ENCODE measurements around the gene FARS2.

FARS2 gene

GRCh38 chr6:5260661-5261544, at the start of gene FARS2, which contains the start of gene LYRM4:
Gene FARS2, plus strand, starts transcription at chr6:5261513.
Gene LYRM4, minus strand, starts transcription at chr6:5260950. Its CDS starts 217 bp downstream, at chr6:5260733.
- DNase-seq (ENCODE audit: low read depth in 1 of 2, low spot score in 1 of 2), result peak; percentile 83 to 96

GRCh38 chr6:5213836-5214235, 47.5 kb upstream of the FARS2 start:
- no peak for DNase-seq (ENCODE audit: low read depth in 1 of 2, low spot score in 1 of 2)

DNA sequence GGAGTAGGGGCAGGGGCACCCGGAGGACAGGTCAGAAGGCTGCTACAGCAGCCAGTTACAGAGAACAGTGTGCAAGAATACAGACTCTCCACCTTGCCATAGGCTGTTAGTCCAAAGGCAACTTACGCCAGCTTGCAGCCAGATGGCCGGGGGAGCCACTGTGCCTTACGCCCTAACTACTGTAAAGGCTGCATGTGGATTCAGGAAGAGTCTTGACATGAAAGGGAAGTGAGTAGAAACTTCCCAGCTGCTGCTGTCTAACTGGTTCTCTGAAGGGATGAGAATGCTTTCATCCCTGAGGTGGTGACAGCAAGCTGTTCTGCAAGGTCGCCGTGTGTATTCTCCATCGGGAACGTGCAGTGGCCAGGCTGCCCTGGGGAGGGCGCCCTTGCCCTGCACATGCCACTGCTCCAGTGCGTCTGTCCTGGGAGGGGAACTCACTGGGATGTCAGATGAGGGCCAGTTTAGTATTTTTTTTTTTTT, 46.7 kb upstream of the FARS2 start:
- DNase-seq (ENCODE audit: low read depth in 1 of 2, low spot score in 1 of 2), result no peak

DNA sequence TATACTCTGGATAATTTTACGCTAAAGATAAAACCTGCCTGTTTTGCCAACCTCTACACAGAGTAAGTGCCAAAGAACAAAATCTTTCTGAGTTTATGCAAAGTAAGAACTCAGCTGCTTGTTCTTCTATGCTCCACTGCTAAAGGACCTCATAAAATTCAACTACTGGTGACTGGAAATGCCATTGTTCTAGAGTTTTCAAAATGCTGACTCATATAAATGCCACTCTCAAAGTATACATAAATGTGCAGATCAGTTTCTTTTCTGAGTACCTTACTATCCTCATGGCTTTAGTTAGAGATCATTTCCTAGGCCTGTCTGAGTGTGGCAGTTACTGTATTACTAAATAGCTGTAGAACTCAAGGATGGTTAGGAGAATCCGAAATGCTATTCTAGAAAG, 46.2 kb upstream of the FARS2 start:
- DNase-seq (ENCODE audit: low read depth in 1 of 2, low spot score in 1 of 2), result no peak

- no peak for DNase-seq (ENCODE audit: low read depth in 1 of 2, low spot score in 1 of 2)
Measured at GRCh38 chr6:5215799-5216198, 45.5 kb upstream of the FARS2 start.

GRCh38 chr6:5217356-5217755, 44.0 kb upstream of the FARS2 start:
- no peak for DNase-seq (ENCODE audit: low read depth in 1 of 2, low spot score in 1 of 2)

DNA sequence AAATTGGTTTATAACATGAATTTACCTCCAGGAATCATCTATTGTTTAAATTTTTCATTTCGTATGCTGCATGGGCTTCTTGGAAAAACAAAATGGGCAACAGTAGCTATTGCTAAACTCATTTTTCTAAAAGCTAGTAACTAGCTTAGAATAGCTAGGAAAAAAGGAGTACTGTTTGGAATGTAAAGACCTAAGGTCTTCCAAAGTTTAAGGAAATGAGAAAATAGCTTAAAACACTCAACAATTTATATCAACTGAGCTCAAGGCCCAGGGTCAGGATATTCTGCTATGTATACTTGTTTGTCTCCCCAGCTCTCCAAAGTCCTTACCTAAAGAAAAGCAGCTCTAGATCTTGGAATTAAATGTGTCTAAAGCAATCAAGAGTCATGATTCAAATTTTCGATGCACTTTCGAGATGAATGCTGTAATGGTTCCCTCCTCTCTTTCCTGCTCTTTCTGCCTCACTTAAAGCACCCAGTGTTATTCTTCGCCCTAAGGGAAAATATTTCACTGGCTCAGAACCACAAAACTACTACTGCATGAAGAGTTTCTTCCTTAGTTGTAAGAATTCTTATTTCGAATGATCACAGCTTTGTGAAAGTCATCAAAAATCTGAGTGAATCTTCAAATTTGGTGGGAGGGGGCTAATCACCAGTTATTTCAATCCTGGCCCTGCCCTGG, 42.2 kb upstream of the FARS2 start:
- no peak for DNase-seq (ENCODE audit: low read depth in 1 of 2, low spot score in 1 of 2)

GRCh38 chr6:5220443-5220842, 40.9 kb upstream of the FARS2 start:
- DNase-seq (ENCODE audit: low read depth in 1 of 2, low spot score in 1 of 2), result no peak

- no peak for DNase-seq (ENCODE audit: low read depth in 1 of 2, low spot score in 1 of 2)
Measured at GRCh38 chr6:5223309-5223708, 38.0 kb upstream of the FARS2 start.

GRCh38 chr6:5229356-5229755, 32.0 kb upstream of the FARS2 start:
- DNase-seq (ENCODE audit: low read depth in 1 of 2, low spot score in 1 of 2), result no peak

- DNase-seq (ENCODE audit: low read depth in 1 of 2, low spot score in 1 of 2), result no peak
Measured at GRCh38 chr6:5230081-5230480, 31.2 kb upstream of the FARS2 start.

GRCh38 chr6:5231289-5231688, 30.0 kb upstream of the FARS2 start:
- DNase-seq (ENCODE audit: low read depth in 1 of 2, low spot score in 1 of 2), result no peak

DNA sequence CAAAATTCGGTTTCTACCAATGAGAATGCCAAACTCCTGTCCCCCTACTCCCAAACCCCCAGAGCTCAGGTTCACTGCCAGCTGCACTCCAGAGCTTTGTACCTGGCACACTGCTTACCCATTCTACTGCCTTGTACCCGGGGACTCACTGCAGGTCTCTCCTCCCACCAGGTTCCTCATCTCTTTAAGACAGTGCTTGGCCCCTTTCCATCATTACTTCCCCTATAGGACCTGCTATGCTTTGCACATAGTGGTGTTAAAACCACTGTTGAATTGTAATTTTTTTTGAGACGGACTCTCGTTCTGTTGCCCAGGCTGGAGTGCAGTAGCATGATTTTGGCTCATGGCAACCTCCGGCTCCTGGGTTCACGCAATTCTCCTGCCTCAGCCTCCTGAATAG, 26.4 kb upstream of the FARS2 start:
- DNase-seq (ENCODE audit: low read depth in 1 of 2, low spot score in 1 of 2), result no peak

- no peak for DNase-seq (ENCODE audit: low read depth in 1 of 2, low spot score in 1 of 2)
Measured at GRCh38 chr6:5235830-5236229, 25.5 kb upstream of the FARS2 start.

- no peak for DNase-seq (ENCODE audit: low read depth in 1 of 2, low spot score in 1 of 2)
Measured at GRCh38 chr6:5237805-5238204, 23.5 kb upstream of the FARS2 start.

GRCh38 chr6:5238336-5238735, 23.0 kb upstream of the FARS2 start:
- no peak for DNase-seq (ENCODE audit: low read depth in 1 of 2, low spot score in 1 of 2)

DNA sequence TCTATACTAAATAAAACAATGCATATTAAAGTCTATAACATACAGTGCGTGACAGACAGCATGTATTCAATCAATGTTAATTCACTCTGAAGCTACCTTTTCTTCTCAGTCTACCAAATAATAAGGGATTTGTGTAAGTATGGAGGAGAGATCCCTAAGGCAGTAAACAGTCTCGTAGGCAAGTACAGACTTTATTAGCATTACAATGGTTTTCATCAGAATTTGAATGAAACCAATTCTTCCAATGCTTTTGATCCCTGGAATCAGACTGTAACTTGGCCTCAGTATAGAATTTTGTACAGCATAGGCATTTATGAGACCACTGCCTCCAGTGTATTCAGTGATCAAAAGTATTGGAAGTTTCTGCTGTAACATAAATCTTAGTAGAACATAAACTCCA, 20.1 kb upstream of the FARS2 start:
- no peak for DNase-seq (ENCODE audit: low read depth in 1 of 2, low spot score in 1 of 2)

- no peak for DNase-seq (ENCODE audit: low read depth in 1 of 2, low spot score in 1 of 2)
Measured at GRCh38 chr6:5243069-5243468, 18.2 kb upstream of the FARS2 start.

DNA sequence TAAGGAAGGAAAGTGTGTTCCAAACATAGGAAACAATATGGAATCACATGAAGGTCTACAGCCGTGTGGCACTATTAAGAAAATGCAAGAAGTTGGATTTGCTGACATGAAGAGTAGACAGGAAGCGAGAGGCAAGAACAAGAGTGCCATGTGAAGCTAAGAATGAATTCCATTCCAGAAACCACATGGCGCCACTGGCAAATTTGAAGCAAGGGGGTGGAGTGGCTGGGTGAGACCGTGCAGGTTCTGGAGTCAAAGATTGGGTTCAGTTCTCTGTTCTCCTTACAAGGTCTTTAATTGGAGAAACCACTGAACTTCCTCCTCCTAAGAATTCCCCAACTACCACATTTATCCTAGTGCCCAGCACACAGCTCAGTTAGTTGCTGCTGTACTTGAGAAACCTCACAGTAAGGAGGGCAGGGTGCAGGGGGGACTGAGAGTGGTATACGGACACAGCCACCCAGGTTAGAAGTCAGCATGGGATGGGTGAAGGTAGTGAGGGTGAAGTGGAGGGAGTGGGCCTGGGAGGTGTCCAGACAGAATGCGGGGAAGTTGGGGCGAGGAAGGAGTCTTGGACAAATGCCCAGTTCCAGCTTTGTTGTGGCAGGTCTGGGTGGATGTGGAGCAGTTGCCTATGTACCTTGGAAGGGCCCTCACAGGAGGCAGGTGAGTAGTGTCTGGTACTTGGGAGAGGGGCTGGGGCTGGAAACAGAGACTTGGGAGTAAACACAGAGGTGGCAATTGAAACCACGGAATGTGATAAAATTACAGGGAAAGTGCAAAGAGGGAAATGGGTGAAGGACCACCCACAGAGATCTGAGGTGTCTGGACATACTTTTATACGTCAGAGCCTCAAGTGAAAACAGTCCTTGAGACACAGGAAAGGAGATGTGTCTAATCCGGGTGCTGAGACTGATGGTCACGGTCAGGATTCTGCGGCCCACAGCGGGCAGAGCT, 14.9 kb upstream of the FARS2 start:
- DNase-seq (ENCODE audit: low read depth in 1 of 2, low spot score in 1 of 2), result no peak

DNA sequence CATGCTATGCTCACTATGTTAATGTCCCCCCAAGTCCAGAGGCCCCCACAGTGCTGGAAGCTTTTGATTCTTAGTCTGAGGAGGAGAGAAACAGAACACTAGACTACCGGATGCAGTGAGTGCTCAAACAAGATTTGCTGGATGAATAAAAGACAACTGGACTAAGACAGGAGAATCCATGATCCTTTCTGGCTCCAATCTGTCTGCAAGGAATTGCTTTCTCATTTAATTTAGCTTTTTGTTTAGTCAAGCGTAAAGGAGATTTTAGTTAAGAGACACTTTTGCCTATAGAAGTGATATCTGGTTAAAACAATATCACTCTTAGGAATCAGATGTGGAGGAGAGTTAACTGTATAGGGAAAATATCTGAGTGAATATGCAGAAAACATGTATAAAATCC, 14.1 kb upstream of the FARS2 start:
- DNase-seq (ENCODE audit: low read depth in 1 of 2, low spot score in 1 of 2), result no peak
